Measurements from ENCODE around the gene TUBG2.

GRCh38 chr17:42673885-42674754 is 15.0 kb downstream of the TUBG2 start:
- TF ChIP-seq EZH2 (IDR thresholded peaks at IDR 0.05): no peak
- no peak for TF ChIP-seq POLR2AphosphoS5 (IDR thresholded peaks at IDR 0.05; ENCODE audit: borderline replicate concordance, low read depth, low read length)
- no peak for TF ChIP-seq FOXP2 (optimal IDR thresholded peaks at IDR 0.05; ENCODE audit: control extremely low read depth, extremely low read length, insufficient read depth)

Data from SK-N-MC (cell line).